AG10803 (cell line): ENCODE data around the gene ZNF568.

Source experiments
- DNase-seq: peaks from one replicate; pipeline ENCODE4 v3.0.0; 2010; ENCODE audit warnings: low read depth
- H3K4me3 ChIP-seq: 2 replicates; pipeline ENCODE4 v1.5.1; 2011; ENCODE audit warnings: mild to moderate bottlenecking, low read length, control low read depth
- TF ChIP-seq, protein P1 (sequence below): conservative IDR thresholded peaks from 2 replicates; pipeline ENCODE4 v1.5.1; 2011; ENCODE audit warnings: mild to moderate bottlenecking, low read length, control low read depth, inconsistent platforms

Gene ZNF568

GRCh38 chr19:36973021-36973843, 57.1 kb downstream of the ZNF568 start:
- H3K4me3 ChIP-seq, result peak overlapping the region; percentile 76
- TF ChIP-seq, protein P1, sequence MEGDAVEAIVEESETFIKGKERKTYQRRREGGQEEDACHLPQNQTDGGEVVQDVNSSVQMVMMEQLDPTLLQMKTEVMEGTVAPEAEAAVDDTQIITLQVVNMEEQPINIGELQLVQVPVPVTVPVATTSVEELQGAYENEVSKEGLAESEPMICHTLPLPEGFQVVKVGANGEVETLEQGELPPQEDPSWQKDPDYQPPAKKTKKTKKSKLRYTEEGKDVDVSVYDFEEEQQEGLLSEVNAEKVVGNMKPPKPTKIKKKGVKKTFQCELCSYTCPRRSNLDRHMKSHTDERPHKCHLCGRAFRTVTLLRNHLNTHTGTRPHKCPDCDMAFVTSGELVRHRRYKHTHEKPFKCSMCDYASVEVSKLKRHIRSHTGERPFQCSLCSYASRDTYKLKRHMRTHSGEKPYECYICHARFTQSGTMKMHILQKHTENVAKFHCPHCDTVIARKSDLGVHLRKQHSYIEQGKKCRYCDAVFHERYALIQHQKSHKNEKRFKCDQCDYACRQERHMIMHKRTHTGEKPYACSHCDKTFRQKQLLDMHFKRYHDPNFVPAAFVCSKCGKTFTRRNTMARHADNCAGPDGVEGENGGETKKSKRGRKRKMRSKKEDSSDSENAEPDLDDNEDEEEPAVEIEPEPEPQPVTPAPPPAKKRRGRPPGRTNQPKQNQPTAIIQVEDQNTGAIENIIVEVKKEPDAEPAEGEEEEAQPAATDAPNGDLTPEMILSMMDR, result peak; percentile 72
- DNase-seq, result peak; percentile 69

GRCh38 chr19:36973844-36974195, 57.7 kb downstream of the ZNF568 start:
- TF ChIP-seq, protein P1, result no peak
- peak overlapping the region; percentile 76 for H3K4me3 ChIP-seq
- DNase-seq, result no peak

DNA sequence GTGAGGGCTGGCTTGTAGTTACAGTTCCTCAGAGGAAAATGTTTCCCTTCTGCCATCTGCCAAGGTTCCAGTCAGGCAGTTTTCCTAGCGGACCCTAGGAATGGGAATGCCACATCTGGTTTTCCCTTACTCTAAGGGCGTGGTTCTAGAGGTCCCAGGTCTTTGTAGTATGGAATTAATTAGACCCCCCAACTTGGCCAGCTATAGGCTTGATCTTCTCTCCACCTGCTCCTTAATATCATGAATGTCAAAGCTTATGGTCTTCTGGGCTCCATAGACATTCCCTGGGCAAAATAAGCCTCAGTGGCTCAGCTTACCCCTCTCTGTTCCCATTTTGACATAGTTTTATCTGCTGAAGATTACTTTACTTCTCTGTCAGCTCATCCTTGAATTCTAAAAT, 70.0 kb downstream of the ZNF568 start:
- TF ChIP-seq, protein P1, result no peak
- DNase-seq, result no peak
- no peak overlapping the region for H3K4me3 ChIP-seq

DNA sequence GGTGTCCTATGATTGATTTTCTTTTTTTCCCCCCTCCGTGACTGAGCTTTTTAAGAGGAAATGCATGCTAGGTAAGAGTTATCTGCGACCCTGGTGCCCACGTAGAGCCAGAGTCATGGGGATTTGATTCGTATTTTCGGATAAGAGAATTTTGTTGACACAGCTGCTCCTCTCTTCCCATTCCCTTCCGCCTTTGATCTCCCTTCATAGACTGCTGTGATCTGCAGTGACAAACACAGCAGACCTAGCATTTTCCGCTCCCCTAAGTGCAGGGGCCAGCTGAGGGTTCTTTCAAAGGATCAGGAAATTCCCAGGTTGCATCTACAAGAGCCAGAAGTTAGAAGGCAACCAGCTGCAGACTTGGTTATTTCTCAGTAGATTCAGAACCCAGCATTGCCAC, 70.5 kb downstream of the ZNF568 start:
- H3K4me3 ChIP-seq, result no peak overlapping the region
- no peak for DNase-seq
- TF ChIP-seq, protein P1, result no peak

- TF ChIP-seq, protein P1, result no peak
- no peak overlapping the region for H3K4me3 ChIP-seq
- DNase-seq, result no peak
Observed at GRCh38 chr19:36987091-36987490, 71.0 kb downstream of the ZNF568 start.

DNA sequence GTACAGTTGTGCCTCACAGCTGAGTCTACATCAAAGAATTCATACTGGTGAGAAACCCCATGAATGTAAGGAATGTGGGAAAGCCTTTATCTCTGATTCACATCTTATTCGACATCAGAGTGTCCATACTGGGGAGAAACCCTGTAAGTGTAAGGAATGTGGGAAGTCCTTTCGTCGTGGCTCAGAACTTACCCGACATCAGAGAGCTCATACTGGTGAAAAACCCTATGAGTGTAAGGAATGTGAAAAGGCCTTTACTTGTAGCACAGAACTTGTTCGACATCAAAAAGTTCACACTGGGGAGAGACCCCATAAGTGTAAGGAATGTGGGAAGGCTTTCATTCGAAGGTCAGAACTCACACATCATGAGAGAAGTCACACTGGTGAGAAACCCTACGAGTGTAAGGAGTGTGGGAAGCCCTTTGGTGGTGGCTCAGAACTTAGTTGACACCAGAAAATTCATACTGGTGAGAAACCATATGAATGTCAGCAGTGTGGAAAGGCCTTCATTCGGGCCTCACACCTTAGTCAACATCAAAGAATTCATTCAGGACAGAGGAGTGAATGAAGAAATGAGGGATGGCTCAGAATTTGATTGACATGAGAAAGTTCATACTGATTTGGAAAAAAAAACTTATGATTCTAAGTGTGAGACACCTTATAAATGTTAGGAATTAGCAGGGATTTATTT, 81.2 kb downstream of the ZNF568 start:
- H3K4me3 ChIP-seq, result no peak overlapping the region
- TF ChIP-seq, protein P1, result no peak
- no peak for DNase-seq

- H3K4me3 ChIP-seq, result no peak overlapping the region
Observed at GRCh38 chr19:36997843-36998235, 81.7 kb downstream of the ZNF568 start.

More at GRCh38 chr19:36997843-36998235, 81.7 kb downstream of the ZNF568 start:
- TF ChIP-seq, protein P1, result no peak
- DNase-seq, result no peak
